ENCODE results near the gene TPRG1L.

The TPRG1L gene

GRCh38 chr1:3657096-3657475, 32.3 kb downstream of the TPRG1L start:
- H3K36me3 ChIP-seq (ENCODE audit: control insufficient read depth in 1 of 2, insufficient read depth in 2 of 2, low read depth in 1 of 2, low read length in 2 of 2) = no peaks in the 10 kb centered on the region
- WGBS = 82% methylated on average over 6 of the region's 6 CpGs
- H3K23ac ChIP-seq (ENCODE audit: low read length in 2 of 2) = no peak overlapping the region
- no peak overlapping the region for H2AK5ac ChIP-seq (ENCODE audit: low read length, severe bottlenecking)
- no peaks in the 10 kb centered on the region for H3K9me3 ChIP-seq (ENCODE audit: control insufficient read depth, low read length)
- no peak overlapping the region for H4K8ac ChIP-seq (ENCODE audit: low read length)
- no peak overlapping the region for H2AFZ ChIP-seq (ENCODE audit: low read depth, low read length)
- H2BK5ac ChIP-seq (ENCODE audit: low read depth, low read length, poor library complexity, severe bottlenecking) = no peak overlapping the region
- H3K4ac ChIP-seq (ENCODE audit: low read depth in 1 of 2, low read length in 2 of 2) = no peak overlapping the region
- no peak overlapping the region for H3K18ac ChIP-seq (ENCODE audit: low read depth in 1 of 2, low read length in 2 of 2)
- H3K9ac ChIP-seq (ENCODE audit: low read length) = no peak overlapping the region
- H2BK15ac ChIP-seq (ENCODE audit: low read depth, poor library complexity, severe bottlenecking) = no peak overlapping the region
- H3K4me3 ChIP-seq (ENCODE audit: insufficient read depth in 1 of 2, low read depth in 1 of 2, low read length in 2 of 2) = no peak overlapping the region
- peaks cover 8% of the 10 kb centered on the region for H3K4me1 ChIP-seq (ENCODE audit: control insufficient read depth, insufficient read depth, low read depth, low read length)
- no peaks in the 10 kb centered on the region for H3K79me1 ChIP-seq (replicated peaks; ENCODE audit: low read length, poor library complexity, severe bottlenecking)
- no peak overlapping the region for H3K14ac ChIP-seq (ENCODE audit: low read length in 2 of 2)
- H3K27me3 ChIP-seq (ENCODE audit: control insufficient read depth in 1 of 2, insufficient read depth in 1 of 2, low read length in 2 of 2) = peaks cover 70 to 90% of the 10 kb centered on the region in 2 experiments
- no peak for DNase-seq
- no peak overlapping the region for H2BK120ac ChIP-seq (ENCODE audit: low read depth, low read length)
- no peak overlapping the region for H3K27ac ChIP-seq (ENCODE audit: low read length, poor library complexity, severe bottlenecking)
- no peak overlapping the region for H2BK12ac ChIP-seq (ENCODE audit: low read length in 2 of 2)
- H3K4me2 ChIP-seq (ENCODE audit: low read length, poor library complexity, severe bottlenecking) = no peak overlapping the region
- H4K91ac ChIP-seq (ENCODE audit: low read length) = no peak overlapping the region

GRCh38 chr1:3657578-3658230, 32.9 kb downstream of the TPRG1L start:
- 72% methylated on average over 26 of the region's 26 CpGs for WGBS
- H2BK5ac ChIP-seq (ENCODE audit: low read depth, low read length, poor library complexity, severe bottlenecking) = no peak overlapping the region
- H3K4me2 ChIP-seq (ENCODE audit: low read length, poor library complexity, severe bottlenecking) = no peak overlapping the region
- H3K27me3 ChIP-seq (ENCODE audit: control insufficient read depth in 1 of 2, insufficient read depth in 1 of 2, low read length in 2 of 2) = peaks cover 73 to 94% of the 10 kb centered on the region in 2 experiments
- H3K79me1 ChIP-seq (replicated peaks; ENCODE audit: low read length, poor library complexity, severe bottlenecking) = no peaks in the 10 kb centered on the region
- H2AFZ ChIP-seq (ENCODE audit: low read depth, low read length) = peak overlapping the region; percentile 73
- H3K4me1 ChIP-seq (ENCODE audit: control insufficient read depth, insufficient read depth, low read depth, low read length) = peaks cover 2% of the 10 kb centered on the region
- DNase-seq = no peak
- H2BK15ac ChIP-seq (ENCODE audit: low read depth, poor library complexity, severe bottlenecking) = no peak overlapping the region
- H4K91ac ChIP-seq (ENCODE audit: low read length) = no peak overlapping the region
- H3K9me3 ChIP-seq (ENCODE audit: control insufficient read depth, low read length) = no peaks in the 10 kb centered on the region
- no peak overlapping the region for H3K4ac ChIP-seq (ENCODE audit: low read depth in 1 of 2, low read length in 2 of 2)
- peak overlapping the region in 1 of 2 experiments; percentile 7 for H3K18ac ChIP-seq (ENCODE audit: low read depth in 1 of 2, low read length in 2 of 2)
- H2BK120ac ChIP-seq (ENCODE audit: low read depth, low read length) = no peak overlapping the region
- no peak overlapping the region for H3K23ac ChIP-seq (ENCODE audit: low read length in 2 of 2)
- H3K36me3 ChIP-seq (ENCODE audit: control insufficient read depth in 1 of 2, insufficient read depth in 2 of 2, low read depth in 1 of 2, low read length in 2 of 2) = no peaks in the 10 kb centered on the region
- no peak overlapping the region for H3K4me3 ChIP-seq (ENCODE audit: insufficient read depth in 1 of 2, low read depth in 1 of 2, low read length in 2 of 2)
- no peak overlapping the region for H3K9ac ChIP-seq (ENCODE audit: low read length)
- no peak overlapping the region for H2BK12ac ChIP-seq (ENCODE audit: low read length in 2 of 2)
- no peak overlapping the region for H3K27ac ChIP-seq (ENCODE audit: low read length, poor library complexity, severe bottlenecking)
- H4K8ac ChIP-seq (ENCODE audit: low read length) = no peak overlapping the region
- no peak overlapping the region for H3K14ac ChIP-seq (ENCODE audit: low read length in 2 of 2)
- no peak overlapping the region for H2AK5ac ChIP-seq (ENCODE audit: low read length, severe bottlenecking)

GRCh38 chr1:3658231-3658615, 33.4 kb downstream of the TPRG1L start:
- no peaks in the 10 kb centered on the region for H3K36me3 ChIP-seq (ENCODE audit: control insufficient read depth in 1 of 2, insufficient read depth in 2 of 2, low read depth in 1 of 2, low read length in 2 of 2)
- H2AFZ ChIP-seq (ENCODE audit: low read depth, low read length) = peak overlapping the region; percentile 73
- no peaks in the 10 kb centered on the region for H3K4me1 ChIP-seq (ENCODE audit: control insufficient read depth, insufficient read depth, low read depth, low read length)
- H3K18ac ChIP-seq (ENCODE audit: low read depth in 1 of 2, low read length in 2 of 2) = no peak overlapping the region
- no peak overlapping the region for H3K9ac ChIP-seq (ENCODE audit: low read length)
- H2BK120ac ChIP-seq (ENCODE audit: low read depth, low read length) = no peak overlapping the region
- DNase-seq = no peak
- H3K9me3 ChIP-seq (ENCODE audit: control insufficient read depth, low read length) = no peaks in the 10 kb centered on the region
- H3K27ac ChIP-seq (ENCODE audit: low read length, poor library complexity, severe bottlenecking) = no peak overlapping the region
- no peak overlapping the region for H4K91ac ChIP-seq (ENCODE audit: low read length)
- H2BK12ac ChIP-seq (ENCODE audit: low read length in 2 of 2) = no peak overlapping the region
- H4K8ac ChIP-seq (ENCODE audit: low read length) = no peak overlapping the region
- no peaks in the 10 kb centered on the region for H3K79me1 ChIP-seq (replicated peaks; ENCODE audit: low read length, poor library complexity, severe bottlenecking)
- H2BK15ac ChIP-seq (ENCODE audit: low read depth, poor library complexity, severe bottlenecking) = no peak overlapping the region
- no peak overlapping the region for H2BK5ac ChIP-seq (ENCODE audit: low read depth, low read length, poor library complexity, severe bottlenecking)
- H3K23ac ChIP-seq (ENCODE audit: low read length in 2 of 2) = no peak overlapping the region
- no peak overlapping the region for H3K4me3 ChIP-seq (ENCODE audit: insufficient read depth in 1 of 2, low read depth in 1 of 2, low read length in 2 of 2)
- H3K4ac ChIP-seq (ENCODE audit: low read depth in 1 of 2, low read length in 2 of 2) = no peak overlapping the region
- peaks cover 68 to 93% of the 10 kb centered on the region in 2 experiments for H3K27me3 ChIP-seq (ENCODE audit: control insufficient read depth in 1 of 2, insufficient read depth in 1 of 2, low read length in 2 of 2)
- WGBS = 12% methylated on average over 8 of the region's 14 CpGs
- H3K4me2 ChIP-seq (ENCODE audit: low read length, poor library complexity, severe bottlenecking) = no peak overlapping the region
- no peak overlapping the region for H3K14ac ChIP-seq (ENCODE audit: low read length in 2 of 2)
- no peak overlapping the region for H2AK5ac ChIP-seq (ENCODE audit: low read length, severe bottlenecking)

GRCh38 chr1:3659093-3659492, 34.3 kb downstream of the TPRG1L start:
- peaks cover 64 to 89% of the 10 kb centered on the region in 2 experiments for H3K27me3 ChIP-seq (ENCODE audit: control insufficient read depth in 1 of 2, insufficient read depth in 1 of 2, low read length in 2 of 2)
- no peak for DNase-seq
- no peak overlapping the region for H3K9ac ChIP-seq (ENCODE audit: low read length)
- no peak overlapping the region for H2AK5ac ChIP-seq (ENCODE audit: low read length, severe bottlenecking)
- 83% methylated on average over 15 of the region's 15 CpGs for WGBS
- no peak overlapping the region for H3K4me2 ChIP-seq (ENCODE audit: low read length, poor library complexity, severe bottlenecking)
- no peak overlapping the region for H2AFZ ChIP-seq (ENCODE audit: low read depth, low read length)
- H3K4me3 ChIP-seq (ENCODE audit: insufficient read depth in 1 of 2, low read depth in 1 of 2, low read length in 2 of 2) = no peak overlapping the region
- no peaks in the 10 kb centered on the region for H3K4me1 ChIP-seq (ENCODE audit: control insufficient read depth, insufficient read depth, low read depth, low read length)
- no peak overlapping the region for H2BK12ac ChIP-seq (ENCODE audit: low read length in 2 of 2)
- no peak overlapping the region for H3K18ac ChIP-seq (ENCODE audit: low read depth in 1 of 2, low read length in 2 of 2)
- H3K79me1 ChIP-seq (replicated peaks; ENCODE audit: low read length, poor library complexity, severe bottlenecking) = no peaks in the 10 kb centered on the region
- H3K36me3 ChIP-seq (ENCODE audit: control insufficient read depth in 1 of 2, insufficient read depth in 2 of 2, low read depth in 1 of 2, low read length in 2 of 2) = no peaks in the 10 kb centered on the region
- no peak overlapping the region for H3K27ac ChIP-seq (ENCODE audit: low read length, poor library complexity, severe bottlenecking)
- H4K91ac ChIP-seq (ENCODE audit: low read length) = no peak overlapping the region
- H2BK15ac ChIP-seq (ENCODE audit: low read depth, poor library complexity, severe bottlenecking) = no peak overlapping the region
- no peak overlapping the region for H4K8ac ChIP-seq (ENCODE audit: low read length)
- H3K4ac ChIP-seq (ENCODE audit: low read depth in 1 of 2, low read length in 2 of 2) = no peak overlapping the region
- H3K14ac ChIP-seq (ENCODE audit: low read length in 2 of 2) = no peak overlapping the region
- H2BK120ac ChIP-seq (ENCODE audit: low read depth, low read length) = no peak overlapping the region
- H3K9me3 ChIP-seq (ENCODE audit: control insufficient read depth, low read length) = no peaks in the 10 kb centered on the region
- no peak overlapping the region for H2BK5ac ChIP-seq (ENCODE audit: low read depth, low read length, poor library complexity, severe bottlenecking)
- no peak overlapping the region for H3K23ac ChIP-seq (ENCODE audit: low read length in 2 of 2)

All from mesenchymal stem cell (in vitro differentiated cells and primary cell).